ENCODE results near the gene GNA12.

GNA12 gene

DNA sequence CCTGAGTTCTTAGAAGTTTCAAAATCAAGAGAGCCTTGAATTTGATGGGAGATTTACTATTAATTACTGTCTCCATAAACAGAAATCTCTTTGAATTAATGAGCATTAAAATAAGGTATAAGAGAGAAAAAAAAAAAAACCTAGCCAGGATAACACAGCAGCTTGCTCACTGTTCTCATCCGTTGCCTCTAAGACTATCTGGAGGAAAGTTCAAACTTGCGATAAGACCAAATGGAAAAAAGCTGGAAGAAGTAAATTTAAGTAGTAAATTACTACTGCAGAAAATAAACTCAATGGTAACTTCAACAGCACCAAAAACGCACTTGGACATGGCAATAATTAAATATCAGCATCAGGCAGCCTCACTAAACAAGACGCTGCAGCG is 36.7 kb downstream of the GNA12 start:
- no peak for DNase-seq (ENCODE audit: low read depth)
- in situ Hi-C loops (cut with HindIII; ENCODE audit: low sequenced_read_pairs): loop anchor here (5.0 kb wide), 1 partner anchor 80 kb away; no protein-coding TSS in a partner anchor
- TF ChIP-seq, protein P1, sequence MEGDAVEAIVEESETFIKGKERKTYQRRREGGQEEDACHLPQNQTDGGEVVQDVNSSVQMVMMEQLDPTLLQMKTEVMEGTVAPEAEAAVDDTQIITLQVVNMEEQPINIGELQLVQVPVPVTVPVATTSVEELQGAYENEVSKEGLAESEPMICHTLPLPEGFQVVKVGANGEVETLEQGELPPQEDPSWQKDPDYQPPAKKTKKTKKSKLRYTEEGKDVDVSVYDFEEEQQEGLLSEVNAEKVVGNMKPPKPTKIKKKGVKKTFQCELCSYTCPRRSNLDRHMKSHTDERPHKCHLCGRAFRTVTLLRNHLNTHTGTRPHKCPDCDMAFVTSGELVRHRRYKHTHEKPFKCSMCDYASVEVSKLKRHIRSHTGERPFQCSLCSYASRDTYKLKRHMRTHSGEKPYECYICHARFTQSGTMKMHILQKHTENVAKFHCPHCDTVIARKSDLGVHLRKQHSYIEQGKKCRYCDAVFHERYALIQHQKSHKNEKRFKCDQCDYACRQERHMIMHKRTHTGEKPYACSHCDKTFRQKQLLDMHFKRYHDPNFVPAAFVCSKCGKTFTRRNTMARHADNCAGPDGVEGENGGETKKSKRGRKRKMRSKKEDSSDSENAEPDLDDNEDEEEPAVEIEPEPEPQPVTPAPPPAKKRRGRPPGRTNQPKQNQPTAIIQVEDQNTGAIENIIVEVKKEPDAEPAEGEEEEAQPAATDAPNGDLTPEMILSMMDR (IDR thresholded peaks at IDR 0.05; ENCODE audit: low read depth, low read length, missing control alignments): no peak
- H3K4me3 ChIP-seq (ENCODE audit: low read depth, low read length): no peak overlapping the region

GRCh38 chr7:2806571-2806970 is 37.5 kb downstream of the GNA12 start:
- in situ Hi-C loops (cut with HindIII; ENCODE audit: low sequenced_read_pairs): loop anchor here (5.0 kb wide), 1 partner anchor 79 kb away; no protein-coding TSS in a partner anchor
- TF ChIP-seq, protein P1 (IDR thresholded peaks at IDR 0.05; ENCODE audit: low read depth, low read length, missing control alignments): no peak

GRCh38 chr7:2805213-2805944 is 38.7 kb downstream of the GNA12 start:
- in situ Hi-C loops (cut with HindIII; ENCODE audit: low sequenced_read_pairs): loop anchor here (5.0 kb wide), 1 partner anchor 78 kb away; no protein-coding TSS in a partner anchor

More at GRCh38 chr7:2806571-2806970, 37.5 kb downstream of the GNA12 start:
- DNase-seq (ENCODE audit: low read depth): no peak
- H3K4me3 ChIP-seq (ENCODE audit: low read depth, low read length): no peak overlapping the region

DNA sequence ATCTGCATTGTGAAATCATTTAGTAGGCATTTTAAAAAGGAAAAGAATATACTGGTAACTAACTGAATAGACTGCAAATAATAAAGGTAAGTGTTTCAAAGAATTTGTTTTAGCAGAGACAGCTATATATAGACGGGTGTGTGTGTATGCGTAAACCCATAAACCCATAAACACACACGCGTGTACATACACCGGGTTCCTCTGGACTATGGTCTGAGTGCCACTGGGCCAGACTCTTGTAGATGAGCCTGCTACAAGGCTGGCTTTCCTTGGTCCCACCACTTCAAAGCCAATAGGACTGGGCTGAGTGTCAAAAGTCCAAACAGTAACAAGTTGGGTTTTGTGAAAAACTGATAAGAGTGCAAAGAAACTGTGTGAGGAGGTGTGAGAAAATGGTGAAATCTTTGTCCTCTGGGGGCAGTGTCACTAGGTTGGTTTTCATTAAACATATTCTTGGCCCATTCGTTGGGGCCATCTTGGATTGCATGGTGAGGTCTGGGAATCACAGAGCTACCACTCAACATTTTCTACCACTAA is 39.8 kb downstream of the GNA12 start:
- no peak overlapping the region for H3K4me3 ChIP-seq (ENCODE audit: low read depth, low read length)
- TF ChIP-seq, protein P1 (IDR thresholded peaks at IDR 0.05; ENCODE audit: low read depth, low read length, missing control alignments): no peak
- in situ Hi-C loops (cut with HindIII; ENCODE audit: low sequenced_read_pairs): no loop called here
- DNase-seq (ENCODE audit: low read depth): no peak

More at GRCh38 chr7:2805213-2805944, 38.7 kb downstream of the GNA12 start:
- no peak for DNase-seq (ENCODE audit: low read depth)
- no peak overlapping the region for H3K4me3 ChIP-seq (ENCODE audit: low read depth, low read length)
- TF ChIP-seq, protein P1 (IDR thresholded peaks at IDR 0.05; ENCODE audit: low read depth, low read length, missing control alignments): no peak

GRCh38 chr7:2803755-2804154 is 40.4 kb downstream of the GNA12 start:
- in situ Hi-C loops (cut with HindIII; ENCODE audit: low sequenced_read_pairs): no loop called here

GRCh38 chr7:2803342-2803692 is 40.8 kb downstream of the GNA12 start:
- in situ Hi-C loops (cut with HindIII; ENCODE audit: low sequenced_read_pairs): no loop called here
- no peak overlapping the region for H3K4me3 ChIP-seq (ENCODE audit: low read depth, low read length)
- TF ChIP-seq, protein P1 (IDR thresholded peaks at IDR 0.05; ENCODE audit: low read depth, low read length, missing control alignments): no peak
- no peak for DNase-seq (ENCODE audit: low read depth)

More at GRCh38 chr7:2803755-2804154, 40.4 kb downstream of the GNA12 start:
- TF ChIP-seq, protein P1 (IDR thresholded peaks at IDR 0.05; ENCODE audit: low read depth, low read length, missing control alignments): no peak
- H3K4me3 ChIP-seq (ENCODE audit: low read depth, low read length): no peak overlapping the region
- no peak for DNase-seq (ENCODE audit: low read depth)
